Ovary (tissue), 9 donors: ENCODE measurements around the gene CRAT. TPM values are rescaled to one million over a fixed set of nuclear protein-coding genes. Genes with fewer than 3 reads are reported as not detected.

Experiments used
- DNase-seq, 5 donors: peaks; one replicate each; pipeline ENCODE4 v3.0.0-alpha.2; 2019 to 2020
- H3K27ac ChIP-seq, 2 donors: fragments of 200-600 bp; one replicate each; pipeline versions ENCODE4 v1.5.1 to v1.8.0; 2019 to 2022
- H3K27me3 ChIP-seq: fragments of 200-600 bp; one replicate; pipeline ENCODE4 v1.8.0; 2022
- H3K36me3 ChIP-seq: fragments of 200-600 bp; sonication (generic); one replicate; pipeline ENCODE4 v1.5.1; 2019
- H3K4me1 ChIP-seq: one replicate; pipeline ENCODE4 v1.8.1; 2013; ENCODE audit warnings: mild to moderate bottlenecking, moderate library complexity; ENCODE audit not compliant: insufficient read depth
- H3K4me3 ChIP-seq: fragments of 200-600 bp; sonication (generic); one replicate; pipeline ENCODE4 v1.5.1; 2017
- H3K9me3 ChIP-seq, 2 donors: fragments of 200-600 bp in 1 of 2; sonication (generic) in 1 of 2; one replicate each; pipeline versions ENCODE4 v1.5.1 to v1.8.1; 2013 to 2019; ENCODE audit warnings: mild to moderate bottlenecking in 1 of 2, moderate library complexity in 1 of 2
- CTCF ChIP-seq, 3 donors: fragments of 450-650 bp in 2 of 3; fragments of 200-600 bp in 1 of 3; IDR thresholded peaks; one replicate each; pipeline versions ENCODE4 v1.5.1 to v1.8.0; 2016 to 2022; ENCODE audit warnings: antibody characterized with exemption in 3 of 3, mild to moderate bottlenecking in 1 of 3
- EP300 ChIP-seq: sonication (generic); formaldehyde crosslinking; IDR thresholded peaks from one replicate; pipeline ENCODE4 v1.6.1; 2017; ENCODE audit warnings: antibody characterized with exemption
- POLR2A ChIP-seq: fragments of 450-650 bp; IDR thresholded peaks from one replicate; pipeline ENCODE4 v1.6.1; 2017; ENCODE audit warnings: antibody characterized with exemption, mild to moderate bottlenecking, moderate library complexity
- WGBS, 3 donors: extraction: QIAGEN DNeasy Blood & Tissue Kit in 1 of 3; methylation state at CpG; one replicate each; pipeline versions ENCODE4 v1.1.5 to v1.1.7; 2013 to 2017; 5-methylcytosine and 5-hydroxymethylcytosine counted together
- intact Hi-C, 4 donors: fragments of 100-400 bp; cut with DNase I; formaldehyde crosslinking; loops; one replicate each; pipeline versions ENCODE4 v1.11.0 to v1.15.1; 2022 to 2023
- polyA plus RNA-seq, 2 donors: library from polyadenylated mRNA; stranded (reverse); fragments of 200-250 nt in 1 of 2; fragments of 350-450 nt in 1 of 2; fragmentation: Illumina TruSeq in 1 of 2; extraction: RNeasy Lipid Tissue Mini Kit (QIAGEN cat#74804) in 1 of 2; gene quantifications; one replicate each; pipeline ENCODE4 v1.2.3, GENCODE V29; 2013 to 2014
- total RNA-seq, 7 donors: library from RNA; depleted of rRNA in 2 of 7; stranded (reverse); fragments of >200 nt in 2 of 7; fragmentation: NEBNext Ultra II Directional in 3 of 7; extraction: Animal tissue kit (Norgen Biotek cat#: 25700) in 3 of 7; gene quantifications; one replicate each; pipeline versions ENCODE4 v1.1.0 to v1.2.4, GENCODE V29; 2016 to 2023
- donor health status: DM: no; HTN: no; CAD: no; lungs with moderate emphysema.
- donor health status: DM: no; HTN: no; CAD: no.
- donor health status: Bipolar disorder and iron deficiency.
- donor health status: DM: yes; HTN: yes; CAD: no.
- donor health status: DM: no; HTN: no; CAD: no.
- donor health status: DM: yes; HTN: yes; CAD: no.

CRAT gene
- total and polyA plus RNA-seq, 9 donors = 23.0 to 42.7 (median 37.1) TPM

DNA sequence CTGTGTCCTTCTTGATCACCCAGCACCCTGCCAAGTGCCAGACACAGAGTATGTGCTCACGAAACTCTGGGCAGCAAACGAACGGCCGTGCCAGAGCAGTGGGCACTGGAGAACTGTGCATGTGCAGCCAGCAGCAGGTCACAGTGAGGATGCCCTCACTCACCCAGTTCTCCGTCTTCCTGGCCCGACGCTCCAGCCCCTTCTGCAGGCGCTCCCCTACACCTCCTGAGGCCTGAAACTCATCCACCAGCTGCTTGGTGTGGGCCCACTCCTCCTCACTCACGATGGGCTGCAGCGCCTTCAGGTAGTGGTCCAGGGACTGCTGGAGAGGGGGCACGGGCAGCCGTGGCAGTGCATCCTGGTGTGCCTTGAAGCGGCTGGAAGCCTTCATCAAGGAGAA, 2.9 kb downstream of the CRAT start:
- TF ChIP-seq POLR2A (no peak), EP300 (no peak)
- 86 to 92% (median 90%) methylated on average over 13 of the region's 13 CpGs for WGBS, 3 donors
- no peaks in the 10 kb centered on the region for H3K9me3 ChIP-seq
- no peak overlapping the region for H3K27ac ChIP-seq
- no peaks in the 10 kb centered on the region for H3K27me3 ChIP-seq
- no peak for DNase-seq
- H3K36me3 ChIP-seq = no peaks in the 10 kb centered on the region
- H3K4me1 ChIP-seq = peaks cover 5% of the 10 kb centered on the region
- intact Hi-C loops = no loop called here
- H3K4me3 ChIP-seq = no peak overlapping the region

DNA sequence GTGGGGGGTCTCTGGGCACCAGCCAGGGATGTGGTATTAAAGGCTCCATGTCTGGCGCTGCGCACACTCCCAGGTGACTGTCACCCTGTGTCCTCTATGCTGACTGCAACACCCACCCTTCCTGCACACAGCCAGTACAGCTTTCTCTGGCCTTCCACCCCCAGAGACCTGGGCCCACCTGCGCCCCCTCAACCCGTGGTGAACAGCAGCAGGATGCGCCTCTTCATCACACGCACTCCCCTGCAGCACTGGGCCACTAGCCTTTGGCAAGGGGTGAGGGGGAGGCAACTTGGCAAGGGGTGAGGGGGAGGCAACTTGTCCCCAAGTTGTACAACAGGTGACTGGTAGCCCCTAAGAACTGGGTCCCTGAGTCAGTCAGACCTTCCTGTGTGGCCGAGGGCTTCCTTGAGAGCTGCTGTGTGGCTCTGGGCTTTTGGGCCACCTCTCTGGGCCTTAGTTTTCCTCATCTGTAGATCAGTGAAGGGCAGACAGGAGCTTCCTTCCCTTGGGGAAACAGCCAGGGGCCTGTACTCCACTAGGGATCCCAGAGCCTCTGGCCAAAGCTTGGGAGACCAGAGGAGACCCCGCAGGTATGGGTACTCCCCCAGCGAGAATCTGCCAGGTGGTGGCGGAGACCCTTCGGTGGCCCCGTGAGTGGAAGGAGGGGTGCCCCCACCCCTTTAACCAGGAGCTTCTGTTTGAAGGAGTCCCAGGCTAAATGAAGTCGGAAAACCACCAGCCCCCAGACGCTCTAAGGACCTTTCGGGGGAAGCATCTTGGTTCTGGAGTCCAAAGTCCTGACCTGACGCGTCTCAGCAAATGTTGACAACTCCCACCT, 4.5 kb downstream of the CRAT start:
- no peak for DNase-seq
- H3K4me3 ChIP-seq = no peak overlapping the region
- no peaks in the 10 kb centered on the region for H3K9me3 ChIP-seq
- WGBS, 3 donors = 82 to 90% (median 85%) methylated on average over 17 of the region's 17 CpGs
- no peak for TF ChIP-seq EP300
- TF ChIP-seq CTCF (IDR thresholded peaks at IDR 0.05) = no peak
- TF ChIP-seq POLR2A = no peak
- H3K27me3 ChIP-seq = no peaks in the 10 kb centered on the region
- H3K27ac ChIP-seq = no peak overlapping the region
- intact Hi-C loops = no loop called here
- H3K4me1 ChIP-seq = peaks cover 3% of the 10 kb centered on the region
- H3K36me3 ChIP-seq = no peaks in the 10 kb centered on the region

- H3K36me3 ChIP-seq = no peaks in the 10 kb centered on the region
- intact Hi-C loops = no loop called here
These were observed 6.5 kb downstream of the CRAT start for GRCh38 chr9:129104051-129104450.

DNA sequence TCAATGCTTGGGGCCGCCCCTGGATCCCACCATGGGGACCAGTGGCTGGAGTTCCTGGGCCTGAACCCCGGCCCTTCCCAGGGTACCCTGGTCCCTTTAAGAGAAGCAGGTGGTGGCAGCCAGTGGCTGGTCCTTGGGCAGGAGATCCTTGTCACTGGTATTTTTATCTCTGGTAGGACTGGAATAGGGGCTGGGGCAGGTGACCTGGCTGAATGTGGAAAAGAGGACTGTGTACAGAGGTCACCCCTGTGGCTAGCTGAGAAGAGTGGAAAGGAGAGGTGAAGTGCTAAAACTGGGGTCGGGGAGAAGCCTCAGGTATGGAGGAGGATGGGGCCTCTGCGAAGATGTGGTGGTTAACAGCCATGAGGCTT, 7.0 kb downstream of the CRAT start:
- Histone ChIP-seq H3K27ac (no peak overlapping the region), H3K36me3 (no peaks in the 10 kb centered on the region), H3K27me3 (no peaks in the 10 kb centered on the region), H3K9me3 (no peaks in the 10 kb centered on the region), H3K4me3 (no peak overlapping the region), H3K4me1 (no peaks in the 10 kb centered on the region)
- 89 to 90% (median 89%) methylated on average over 4 of the region's 4 CpGs for WGBS, 3 donors
- no peak for DNase-seq
- intact Hi-C loops = no loop called here
- TF ChIP-seq CTCF (IDR thresholded peaks at IDR 0.05) = no peak
- TF ChIP-seq POLR2A = no peak

More at GRCh38 chr9:129104051-129104450, 6.5 kb downstream of the CRAT start:
- H3K9me3 ChIP-seq = no peaks in the 10 kb centered on the region
- H3K27me3 ChIP-seq = no peaks in the 10 kb centered on the region
- no peak for TF ChIP-seq CTCF (IDR thresholded peaks at IDR 0.05)
- no peak for TF ChIP-seq EP300
- TF ChIP-seq POLR2A = no peak
- no peak overlapping the region for H3K27ac ChIP-seq
- no peaks in the 10 kb centered on the region for H3K4me1 ChIP-seq
- 84 to 89% (median 88%) methylated on average over 11 of the region's 11 CpGs for WGBS, 3 donors
- no peak overlapping the region for H3K4me3 ChIP-seq
- DNase-seq = no peak
